ENCODE results near the gene ZNF573.
"Not testable (repeated sequence)": the region's sequence is repeated elsewhere in the genome, so short reads cannot be mapped to it uniquely, and the experiment has no call there.

The ZNF573 gene

DNA sequence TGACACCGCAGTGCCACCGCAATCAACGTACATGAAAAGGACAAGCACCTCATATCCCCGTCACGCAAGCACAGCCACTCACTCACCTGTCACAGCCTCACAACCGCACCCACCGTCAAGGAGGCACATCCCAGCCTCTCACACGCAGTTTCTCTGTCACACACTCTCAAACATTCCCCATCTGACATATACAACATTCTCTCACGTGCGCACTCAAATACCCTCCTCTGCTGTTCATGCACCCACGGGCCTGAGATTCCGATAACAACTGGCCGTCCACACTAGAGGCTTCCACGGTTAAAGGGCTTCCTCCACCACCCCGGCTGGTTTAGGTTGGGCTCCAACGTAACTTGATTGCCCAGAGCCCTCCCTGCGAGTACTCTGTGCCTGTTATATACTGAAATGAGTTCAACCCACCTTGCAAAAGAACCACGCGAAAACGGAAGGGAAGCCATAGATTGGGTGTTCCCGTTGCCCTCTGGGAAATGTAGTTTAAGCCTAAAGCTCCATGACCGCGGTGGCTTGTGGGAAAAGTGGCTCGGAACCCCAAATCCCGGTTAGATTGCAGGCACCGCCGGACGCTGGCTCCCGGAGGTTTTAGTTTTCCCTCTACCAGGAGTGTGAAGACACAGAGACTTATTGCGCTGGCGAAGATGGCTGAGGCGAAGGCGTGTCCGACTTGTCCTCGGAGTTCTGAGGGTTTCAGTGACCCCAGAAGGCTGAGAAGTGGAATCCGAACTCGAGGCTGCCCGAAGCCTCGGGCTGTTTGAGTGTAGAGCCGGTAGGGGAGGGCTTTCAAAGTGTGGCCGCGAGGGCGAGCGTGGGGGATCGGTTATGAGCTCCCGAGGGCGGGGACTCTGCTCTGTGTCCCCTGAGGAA, at the start of gene ZNF573:
Gene ZNF573, minus strand, starts transcription at position 460 of the 879 bp plus-strand sequence. CDS start 5,857 bp downstream, outside the sequence.
- DNase-seq: peak; percentile 86

DNA sequence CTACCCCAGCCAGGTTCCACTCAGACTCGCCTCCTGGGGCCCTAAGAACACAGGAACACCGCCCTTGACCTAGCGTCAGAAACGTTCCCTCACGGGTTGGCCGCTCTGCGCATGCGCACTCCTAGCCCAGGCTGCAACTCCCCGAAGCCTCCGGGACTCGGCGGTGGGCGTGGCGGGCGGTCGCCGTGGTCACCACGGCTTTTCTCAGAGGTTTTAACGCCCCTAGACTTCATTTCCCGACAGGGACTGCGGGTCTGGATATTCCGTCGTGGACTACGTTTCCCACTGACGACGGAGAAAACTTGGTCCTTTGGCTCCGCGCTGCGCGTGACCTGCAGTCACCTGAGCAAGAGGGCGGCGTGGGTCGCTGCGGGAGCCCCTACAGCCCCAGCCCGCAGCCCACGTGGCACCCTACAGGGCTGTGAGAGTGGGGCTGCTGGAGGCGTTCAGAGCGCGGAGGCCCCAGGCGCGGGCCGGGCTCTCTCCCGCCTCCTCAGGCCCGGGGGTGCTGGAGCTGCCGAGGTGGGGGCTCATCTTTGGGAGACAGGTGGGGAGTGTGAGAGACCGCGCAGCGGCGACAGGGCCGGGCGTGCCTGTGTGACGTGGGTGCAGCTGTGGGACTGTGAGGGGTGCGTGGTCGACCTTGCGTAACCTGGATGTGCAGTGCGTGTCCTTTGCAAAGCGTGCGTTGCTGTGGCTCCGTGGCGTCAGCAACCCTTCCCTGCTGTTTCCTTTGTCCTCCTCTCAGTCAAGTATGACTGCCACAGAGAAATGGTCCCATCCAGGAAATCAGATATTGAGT, 38.0 kb upstream of the ZNF573 start:
- peak; percentile 61 for DNase-seq

DNA sequence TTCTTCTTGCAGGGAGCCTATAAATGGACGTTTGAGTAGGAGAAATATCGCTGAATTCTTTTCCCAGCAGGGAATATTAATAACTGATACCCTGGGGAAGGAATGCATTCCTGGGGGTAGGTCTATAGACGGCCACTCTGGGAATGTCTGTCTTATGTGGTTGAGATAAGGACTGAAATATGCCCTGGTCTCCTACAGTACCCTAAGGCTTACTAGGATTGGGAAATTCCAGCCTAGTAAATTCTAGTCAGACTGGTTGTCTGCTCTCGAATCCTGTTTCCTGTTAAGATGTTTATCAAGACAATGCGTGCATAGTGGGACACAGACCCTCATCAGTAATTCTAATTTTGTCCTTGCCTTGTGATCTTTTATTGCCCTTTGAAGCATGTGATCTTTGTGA, 36.2 kb upstream of the ZNF573 start:
- DNase-seq: not testable (repeated sequence)

DNA sequence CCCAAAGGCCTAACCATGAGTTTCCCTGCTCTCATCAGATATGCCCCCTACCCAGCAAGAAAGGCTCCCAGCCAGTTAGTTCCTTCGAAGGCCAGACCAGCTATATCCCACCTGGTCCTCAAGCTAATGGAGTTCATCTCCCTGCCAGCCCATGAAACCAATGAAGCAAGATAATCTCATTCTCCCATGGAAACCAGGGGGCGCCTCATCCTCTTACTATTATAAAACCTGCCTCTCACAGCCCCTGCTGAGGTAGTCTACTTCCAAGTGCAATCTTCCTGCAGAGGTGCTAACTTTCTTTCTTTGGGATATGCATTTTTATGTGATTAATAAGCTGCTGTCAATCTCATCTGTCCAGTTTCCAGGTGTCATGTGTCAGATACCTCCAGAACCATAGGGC, 34.0 kb upstream of the ZNF573 start:
- DNase-seq: no peak

DNA sequence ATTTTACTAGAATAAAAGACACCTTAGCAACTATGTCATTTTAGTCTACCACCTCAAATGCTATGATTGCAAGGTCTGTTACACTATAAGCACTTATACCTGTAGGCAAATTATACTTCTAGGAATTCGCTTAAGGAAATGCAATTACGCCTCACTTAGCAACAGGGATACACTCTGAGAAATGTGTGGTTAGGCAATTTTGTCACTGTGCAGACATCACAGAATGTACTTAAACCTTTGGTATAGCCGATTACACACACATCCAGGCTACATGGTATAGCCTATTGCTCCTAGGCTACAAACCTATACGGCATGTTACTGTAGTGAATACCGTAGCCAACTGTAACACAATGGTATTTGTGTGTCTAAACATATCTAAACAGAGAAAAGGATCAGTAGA, 30.0 kb upstream of the ZNF573 start:
- no peak for DNase-seq

DNA sequence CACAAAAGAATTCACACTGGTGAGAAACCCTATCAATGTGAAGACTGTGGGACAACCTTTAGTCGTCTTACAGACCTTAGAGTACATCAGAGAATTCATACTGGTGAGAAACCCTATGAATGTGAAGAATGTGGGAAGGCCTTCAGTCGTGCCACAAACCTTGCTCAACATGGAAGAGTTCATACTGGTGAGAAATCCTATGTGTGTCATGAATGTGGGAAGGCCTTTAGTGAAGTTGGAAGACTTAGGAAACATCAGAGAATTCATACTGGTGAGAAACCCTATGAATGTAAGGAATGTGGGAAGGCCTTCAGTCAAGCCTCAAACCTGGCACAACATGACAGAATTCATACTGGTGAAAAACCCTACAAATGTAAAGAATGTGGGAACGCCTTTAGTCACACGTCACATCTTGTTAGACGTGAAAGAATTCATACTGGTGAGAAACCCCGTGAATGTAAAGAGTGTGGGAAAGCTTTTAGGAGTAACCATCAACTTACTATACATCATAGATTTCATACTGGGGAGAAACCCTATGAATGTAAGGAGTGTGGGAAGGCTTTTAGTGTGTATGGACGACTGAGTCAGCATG, 24.0 kb upstream of the ZNF573 start:
- DNase-seq: no peak

DNA sequence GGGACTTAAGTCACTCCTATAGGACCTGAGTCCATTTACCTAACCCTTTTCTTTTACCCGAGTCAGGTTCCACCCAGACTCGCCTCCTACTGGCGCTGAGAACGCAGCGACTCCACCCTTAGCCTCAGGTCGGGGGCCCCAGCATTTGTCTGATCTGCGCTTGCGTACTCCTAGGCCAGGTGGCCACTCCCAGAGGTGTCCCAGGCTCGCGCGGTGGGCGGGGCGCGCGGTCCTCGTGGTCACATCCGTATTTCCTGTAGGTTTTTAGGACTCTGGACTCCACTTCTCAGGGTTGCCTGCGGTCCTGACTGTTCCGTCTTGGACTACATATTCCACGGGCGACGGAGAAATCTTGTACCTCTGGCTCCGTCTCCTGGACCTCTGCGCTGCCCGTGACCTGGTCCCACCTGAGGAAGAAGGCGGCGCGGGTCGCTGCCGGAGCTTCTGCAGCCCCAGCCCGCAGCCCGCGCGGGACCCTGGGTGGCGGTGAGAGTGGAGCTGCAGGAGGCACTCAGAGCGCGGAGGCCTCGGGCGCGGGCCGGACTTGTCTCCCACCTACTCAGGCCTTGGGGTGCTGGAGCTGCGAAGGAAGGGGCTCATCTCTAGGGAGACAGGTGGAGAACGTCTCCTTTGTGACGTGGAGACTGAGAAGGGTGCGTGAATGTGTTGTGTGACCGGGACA, 11.0 kb upstream of the ZNF573 start:
- no peak for DNase-seq

DNA sequence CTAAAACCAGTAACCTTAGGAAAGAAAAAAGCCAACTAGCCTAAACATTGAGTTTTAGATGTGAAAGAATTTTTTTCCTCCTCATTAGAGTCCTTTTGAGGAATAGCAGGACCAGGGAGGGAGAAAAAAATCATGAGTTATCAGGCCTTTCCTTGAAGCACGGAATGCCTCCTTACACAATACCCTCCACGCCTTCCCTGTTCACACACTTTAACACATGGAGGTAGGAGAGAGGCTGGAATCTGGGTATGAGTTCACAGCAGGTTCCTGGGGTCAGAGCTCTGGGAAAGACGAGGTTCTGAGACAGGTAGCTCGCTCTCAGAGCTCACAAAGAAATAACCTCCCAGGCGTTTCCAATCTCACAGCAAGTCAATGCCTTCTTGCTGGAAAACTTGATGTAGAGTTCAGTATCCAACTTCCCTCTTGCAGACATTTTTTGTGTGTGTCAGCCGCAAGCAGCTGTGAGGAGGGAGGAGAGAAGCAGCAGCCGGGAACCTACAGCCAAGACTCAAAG, 716 bp downstream of the ZNF573 start:
- no peak for DNase-seq

DNA sequence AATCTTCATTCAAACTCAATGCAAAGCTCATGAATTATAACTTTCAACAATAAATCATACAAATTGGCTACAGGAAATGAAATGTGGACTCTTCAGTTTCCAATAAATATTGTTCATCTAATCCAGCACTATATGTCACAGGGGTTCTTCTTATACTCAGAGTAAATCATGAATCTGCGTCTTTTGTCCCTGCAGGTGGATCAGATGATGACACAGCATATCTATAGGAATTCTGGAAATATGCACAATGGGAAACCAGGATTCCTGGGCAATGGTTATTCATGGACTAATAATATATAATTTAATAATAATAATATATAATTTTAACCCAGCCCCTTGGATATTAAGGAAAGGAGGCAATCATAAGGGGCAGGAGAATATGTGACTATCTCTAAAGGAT, 8.4 kb downstream of the ZNF573 start:
- no peak for DNase-seq

DNA sequence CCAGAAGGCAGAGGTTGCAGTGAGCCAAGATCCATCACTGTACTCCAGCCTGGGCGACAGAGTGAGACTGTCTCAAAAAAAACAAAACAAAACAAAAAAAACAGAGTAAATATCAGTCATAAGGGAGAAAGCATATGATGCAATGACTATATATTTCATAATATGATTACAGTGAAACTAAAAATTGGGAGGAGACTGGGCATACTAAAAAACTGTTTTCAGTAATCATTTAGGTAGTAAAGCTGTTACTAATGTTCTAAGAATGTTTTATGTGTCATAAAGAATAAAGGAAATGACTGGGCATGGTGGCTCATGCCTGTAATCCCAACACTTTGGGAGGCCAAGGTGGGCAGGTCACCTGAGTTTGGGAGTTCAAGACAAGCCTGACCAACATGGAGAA, 15.9 kb downstream of the ZNF573 start:
- DNase-seq: no peak

DNA sequence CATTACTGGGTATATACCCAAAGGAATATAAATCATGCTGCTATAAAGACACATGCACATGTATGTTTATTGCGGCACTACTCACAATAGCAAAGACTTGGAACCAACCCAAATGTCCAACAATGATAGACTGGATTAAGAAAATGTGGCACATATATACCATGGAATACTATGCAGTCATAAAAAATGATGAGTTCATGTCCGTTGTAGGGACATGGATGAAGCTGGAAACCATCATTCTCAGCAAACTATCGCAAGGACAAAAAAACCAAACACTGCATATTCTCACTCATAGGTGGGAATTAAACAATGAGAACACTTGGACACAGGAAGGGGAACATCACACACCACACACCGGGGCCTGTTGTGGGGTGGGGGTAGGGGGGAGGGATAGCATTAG, 21.7 kb downstream of the ZNF573 start:
- not testable (repeated sequence) for DNase-seq

DNA sequence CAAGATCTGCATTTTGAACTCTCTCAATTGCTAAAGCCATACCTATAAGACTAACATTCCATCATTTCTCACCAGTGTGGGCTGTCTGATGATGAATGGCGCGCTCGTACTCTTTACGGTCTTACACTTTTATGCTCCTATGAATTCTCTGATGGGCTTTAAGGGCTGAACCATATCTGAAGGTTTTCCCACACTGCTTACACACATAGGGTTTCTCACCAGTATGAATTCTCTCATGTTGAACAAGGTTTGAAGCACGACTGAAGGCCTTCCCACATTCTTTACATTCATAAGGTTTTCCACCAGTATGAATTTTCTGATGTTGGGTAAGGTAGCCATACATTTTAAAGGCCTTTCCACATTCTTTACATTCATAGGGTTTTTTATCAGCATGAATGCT, 41.0 kb downstream of the ZNF573 start:
- DNase-seq: no peak

DNA sequence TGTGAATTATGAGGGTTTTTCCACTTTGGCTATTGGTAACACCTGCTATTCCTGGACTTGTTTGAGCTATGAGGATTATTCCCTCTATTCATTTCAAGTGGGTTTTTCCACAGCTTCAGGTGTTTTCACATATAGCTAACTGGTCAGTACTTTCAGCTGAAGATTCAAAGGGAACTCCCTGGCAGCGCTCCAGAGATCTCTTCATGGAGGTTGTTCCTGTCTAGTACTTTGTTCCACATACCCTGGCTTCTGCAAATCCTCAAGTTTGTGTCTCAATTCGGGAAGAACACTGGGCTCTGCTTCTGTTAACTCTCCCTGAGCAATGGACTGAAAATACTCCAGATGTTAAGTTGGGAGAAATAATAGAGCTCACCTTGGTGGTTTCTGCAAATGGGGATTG, 54.2 kb downstream of the ZNF573 start:
- DNase-seq: no peak

DNA sequence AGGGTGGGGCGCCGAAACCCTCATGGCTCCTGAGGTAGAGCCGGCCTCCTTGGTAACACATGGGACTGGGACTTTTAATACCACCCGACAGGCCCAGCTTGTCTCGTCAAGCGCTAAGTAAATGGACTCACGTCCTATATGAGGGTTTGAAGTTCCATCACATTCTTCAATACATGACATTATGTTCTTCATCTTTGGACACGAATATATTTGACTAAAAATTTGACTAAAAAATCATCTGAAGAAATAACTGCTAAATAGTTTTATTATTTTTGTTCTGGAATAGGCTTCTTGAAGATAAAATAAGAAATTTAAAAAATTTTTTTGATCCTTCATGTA, 59.5 kb downstream of the ZNF573 start:
- DNase-seq: no peak

DNA sequence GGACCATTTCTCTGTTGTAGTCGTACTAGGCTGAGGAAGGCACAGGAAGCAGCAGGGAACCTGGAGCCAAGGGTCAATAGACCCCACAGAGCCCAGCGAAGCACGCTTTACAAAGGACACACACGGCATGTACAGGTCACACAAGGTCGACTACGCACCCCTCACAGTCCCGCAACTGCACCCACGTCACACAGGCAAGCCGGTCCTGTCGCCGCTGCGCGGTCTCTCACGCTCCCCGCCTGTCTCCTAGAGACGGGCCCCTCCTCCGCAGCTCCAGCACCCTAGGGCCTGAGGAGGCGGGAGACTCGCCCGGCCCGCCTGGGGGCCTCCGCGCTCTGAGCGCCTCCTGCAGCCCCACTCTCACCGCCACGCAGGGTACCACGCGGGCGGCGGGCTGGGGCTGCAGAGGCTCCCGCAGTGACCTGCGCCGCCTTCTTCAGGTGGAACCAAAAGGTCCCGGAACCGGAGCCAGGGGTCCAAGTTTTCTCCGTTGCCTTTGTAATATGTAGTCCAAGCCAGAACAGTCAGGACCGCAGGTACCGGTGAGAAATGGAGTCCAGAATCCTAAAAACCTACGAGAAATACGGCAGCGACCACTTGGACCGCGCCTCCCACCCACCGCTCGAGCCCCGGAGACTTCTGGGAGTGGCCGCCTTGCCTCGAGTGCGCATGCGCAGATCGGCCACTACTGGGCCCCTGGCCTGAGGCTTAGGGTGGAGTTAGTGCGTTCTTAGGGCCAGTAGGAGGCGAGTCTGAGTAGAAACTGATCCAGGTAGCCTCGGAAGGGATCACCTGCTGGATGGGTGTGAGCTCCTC, 60.1 kb downstream of the ZNF573 start, which contains the start of gene ZNF607:
Gene ZNF607, minus strand, starts transcription at position 651 of the 816 bp plus-strand sequence. CDS start 8,143 bp downstream, outside the sequence.
- DNase-seq: peak; percentile 91

DNA sequence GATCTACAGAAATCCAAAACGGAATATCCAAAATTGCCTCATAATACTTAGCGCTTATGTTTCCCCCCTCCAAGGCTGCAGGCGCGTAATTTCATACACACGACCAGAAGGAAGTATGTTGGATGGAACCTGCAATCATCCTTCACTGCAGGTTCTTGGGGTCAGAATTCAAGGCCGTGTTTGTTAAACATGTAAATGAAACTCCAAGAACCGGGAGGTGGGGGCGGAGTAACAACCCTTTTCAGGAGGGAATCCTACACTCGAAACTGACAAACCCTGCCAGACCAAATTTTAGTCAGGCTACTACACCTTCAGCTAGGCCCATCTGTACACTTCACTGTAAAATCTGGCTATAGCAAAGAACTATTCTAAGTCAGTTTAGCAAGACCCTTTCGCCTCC, 61.1 kb downstream of the ZNF573 start:
- DNase-seq: no peak

DNA sequence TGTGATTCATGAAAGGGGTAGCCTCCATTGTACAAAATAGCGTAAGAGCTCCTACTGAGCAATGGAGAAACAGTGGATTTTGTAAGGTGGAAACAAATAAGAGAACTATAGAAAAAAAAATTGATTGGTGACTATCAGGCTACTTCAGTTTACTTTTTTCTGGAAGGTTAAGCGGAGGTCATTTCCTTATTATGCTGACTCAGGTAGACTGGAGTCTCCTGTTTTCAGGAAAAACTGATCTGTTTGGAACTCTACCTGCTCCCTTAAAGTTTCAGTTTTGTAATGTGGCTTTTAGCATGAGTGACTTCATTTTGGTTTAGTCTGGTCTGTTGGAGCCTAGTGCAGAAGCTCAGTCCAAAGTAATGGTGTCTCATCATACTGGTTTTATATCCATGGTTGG, 63.2 kb downstream of the ZNF573 start:
- no peak for DNase-seq

DNA sequence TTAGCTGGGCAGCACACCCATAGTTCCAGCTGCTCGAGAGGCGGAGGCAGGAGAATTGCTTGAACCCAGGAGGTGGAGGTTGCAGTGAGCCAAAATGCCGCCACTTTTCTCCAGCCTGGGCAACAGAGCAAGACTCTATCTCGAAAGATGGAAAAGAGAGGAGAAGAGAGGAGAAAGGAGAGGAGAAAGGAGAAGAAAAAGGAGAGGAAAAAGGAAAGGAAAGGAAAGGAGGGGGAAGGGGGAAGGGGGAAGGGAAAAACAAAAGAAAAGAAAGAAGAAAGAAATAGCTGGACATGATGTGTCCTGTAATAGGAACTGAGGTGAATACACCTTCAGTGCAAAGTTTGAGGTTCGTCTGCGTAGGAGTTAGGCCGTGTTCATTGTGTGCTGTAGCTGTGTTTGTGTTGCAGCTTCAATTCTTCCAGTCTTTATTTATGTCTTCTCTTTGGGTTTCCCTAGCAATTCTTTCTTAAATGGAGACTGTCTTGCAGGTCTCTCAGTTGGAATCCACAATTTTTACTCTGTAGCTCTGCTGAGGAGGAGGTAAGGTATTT, 73.3 kb downstream of the ZNF573 start:
- DNase-seq: no peak

DNA sequence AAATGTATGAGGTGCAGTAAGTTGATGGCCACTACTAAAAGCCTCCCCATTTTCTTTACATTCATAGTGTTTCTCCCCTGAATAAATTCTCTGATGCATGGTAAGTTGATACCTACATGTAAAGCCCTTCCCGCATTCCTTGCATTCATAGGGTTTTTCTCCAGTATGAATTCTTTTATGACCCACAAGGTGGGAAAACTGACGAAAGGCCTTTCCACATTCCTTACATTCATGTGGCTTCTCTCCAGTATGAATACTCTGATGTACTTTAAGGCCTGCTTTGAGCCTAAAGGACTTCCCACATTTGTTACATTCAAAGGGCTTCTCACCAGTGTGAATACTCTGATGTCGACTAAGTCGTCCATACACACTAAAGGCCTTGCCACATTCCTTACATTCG, 80.3 kb downstream of the ZNF573 start:
- DNase-seq: no peak

DNA sequence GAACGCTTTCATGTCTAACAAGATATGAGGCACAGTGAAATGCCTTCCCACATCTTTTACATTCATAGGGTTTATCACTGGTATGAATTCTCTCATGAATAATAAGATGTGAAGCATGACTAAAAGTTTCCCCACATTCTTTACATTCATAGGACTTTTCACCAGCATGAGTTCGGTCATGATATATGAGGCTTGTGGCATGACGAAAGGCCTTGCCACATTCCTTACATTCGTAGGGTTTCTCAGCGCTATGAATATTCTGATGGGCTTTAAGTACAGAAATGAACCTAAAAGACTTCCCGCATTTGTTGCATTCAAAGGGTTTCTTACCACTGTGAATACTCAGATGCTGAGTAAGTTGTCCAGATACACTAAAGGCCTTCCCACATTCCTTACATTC, 81.2 kb downstream of the ZNF573 start:
- DNase-seq: no peak

DNA sequence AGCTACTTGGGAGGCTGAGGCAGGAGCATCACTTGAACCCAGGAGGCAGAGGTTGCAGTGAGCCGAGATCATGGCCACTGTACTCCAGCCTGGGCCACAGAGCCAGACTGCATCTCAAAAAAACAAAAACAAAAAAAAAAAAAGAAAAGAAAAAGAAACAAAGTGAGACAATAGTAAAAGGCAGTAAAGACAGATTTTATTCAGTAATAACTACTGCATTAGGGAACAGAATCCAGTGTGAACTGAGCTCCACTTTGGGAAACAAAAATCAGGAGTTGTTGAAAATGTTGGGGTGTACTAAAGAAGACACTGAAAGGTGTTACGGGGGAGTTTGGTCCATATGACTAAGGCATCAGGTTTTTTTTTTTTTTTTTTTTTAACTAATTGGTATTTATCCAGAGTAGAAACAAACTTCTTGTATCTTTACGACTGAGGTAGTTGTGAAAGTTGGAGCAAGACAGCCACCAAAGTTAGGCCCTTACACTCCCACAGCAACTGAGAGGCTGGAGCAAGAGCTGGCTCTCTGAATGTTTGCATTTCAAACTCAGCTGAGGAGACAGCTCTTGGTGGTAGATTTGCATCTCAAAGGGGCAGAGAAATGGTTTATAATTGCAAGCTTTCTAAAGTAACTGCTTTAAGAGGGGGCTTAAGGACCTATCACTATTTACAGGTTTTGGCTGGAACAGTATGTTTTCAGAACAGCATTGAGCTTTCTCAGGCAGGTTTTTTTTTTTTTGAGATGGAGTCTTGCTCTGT, 84.1 kb downstream of the ZNF573 start:
- DNase-seq: no peak
